ENCODE measurements around the gene GSDMA.
"Not testable (repeated sequence)": the region's sequence is repeated elsewhere in the genome, so short reads cannot be mapped to it uniquely, and the experiment has no call there.

Gene GSDMA

DNA sequence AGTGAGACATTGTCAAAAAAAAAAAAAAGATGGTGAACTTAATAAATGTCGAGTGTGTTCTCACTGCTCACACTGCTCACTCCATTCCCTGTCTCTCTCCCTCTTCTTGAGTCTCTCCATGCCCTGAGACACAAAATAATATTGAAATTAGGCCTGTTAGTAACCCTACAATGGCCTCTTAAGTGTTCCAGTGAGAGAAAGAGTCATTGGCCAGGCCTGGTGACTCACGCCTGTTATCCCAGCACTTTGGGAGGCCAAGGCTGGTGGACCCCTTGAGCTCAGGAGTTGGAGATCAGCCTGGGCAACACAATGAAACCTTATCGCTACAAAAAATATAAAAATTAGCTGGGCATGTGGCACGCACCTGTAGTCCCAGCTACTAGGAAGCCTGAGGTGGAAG lies 36.3 kb downstream of the GSDMA start:
- no peak for DNase-seq (ENCODE audit: low spot score)
- in situ Hi-C loops (cut with MboI; ENCODE audit: low pct_unique_long_range_greater_than_20kb, low sequenced_read_pairs, unreplicated experiment) = no loop called here
- TF ChIP-seq, protein P1, sequence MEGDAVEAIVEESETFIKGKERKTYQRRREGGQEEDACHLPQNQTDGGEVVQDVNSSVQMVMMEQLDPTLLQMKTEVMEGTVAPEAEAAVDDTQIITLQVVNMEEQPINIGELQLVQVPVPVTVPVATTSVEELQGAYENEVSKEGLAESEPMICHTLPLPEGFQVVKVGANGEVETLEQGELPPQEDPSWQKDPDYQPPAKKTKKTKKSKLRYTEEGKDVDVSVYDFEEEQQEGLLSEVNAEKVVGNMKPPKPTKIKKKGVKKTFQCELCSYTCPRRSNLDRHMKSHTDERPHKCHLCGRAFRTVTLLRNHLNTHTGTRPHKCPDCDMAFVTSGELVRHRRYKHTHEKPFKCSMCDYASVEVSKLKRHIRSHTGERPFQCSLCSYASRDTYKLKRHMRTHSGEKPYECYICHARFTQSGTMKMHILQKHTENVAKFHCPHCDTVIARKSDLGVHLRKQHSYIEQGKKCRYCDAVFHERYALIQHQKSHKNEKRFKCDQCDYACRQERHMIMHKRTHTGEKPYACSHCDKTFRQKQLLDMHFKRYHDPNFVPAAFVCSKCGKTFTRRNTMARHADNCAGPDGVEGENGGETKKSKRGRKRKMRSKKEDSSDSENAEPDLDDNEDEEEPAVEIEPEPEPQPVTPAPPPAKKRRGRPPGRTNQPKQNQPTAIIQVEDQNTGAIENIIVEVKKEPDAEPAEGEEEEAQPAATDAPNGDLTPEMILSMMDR (IDR thresholded peaks at IDR 0.05; ENCODE audit: extremely low read depth, insufficient read depth, missing control alignments) = no peak

GRCh38 chr17:40000161-40000560 lies 37.4 kb downstream of the GSDMA start:
- DNase-seq (ENCODE audit: low spot score) = no peak
- TF ChIP-seq, protein P1 (IDR thresholded peaks at IDR 0.05; ENCODE audit: extremely low read depth, insufficient read depth, missing control alignments) = no peak
- in situ Hi-C loops (cut with MboI; ENCODE audit: low pct_unique_long_range_greater_than_20kb, low sequenced_read_pairs, unreplicated experiment) = no loop called here

GRCh38 chr17:40001335-40001734 lies 38.5 kb downstream of the GSDMA start:
- in situ Hi-C loops (cut with MboI; ENCODE audit: low pct_unique_long_range_greater_than_20kb, low sequenced_read_pairs, unreplicated experiment); DNase-seq (ENCODE audit: low spot score): not testable (repeated sequence)

DNA sequence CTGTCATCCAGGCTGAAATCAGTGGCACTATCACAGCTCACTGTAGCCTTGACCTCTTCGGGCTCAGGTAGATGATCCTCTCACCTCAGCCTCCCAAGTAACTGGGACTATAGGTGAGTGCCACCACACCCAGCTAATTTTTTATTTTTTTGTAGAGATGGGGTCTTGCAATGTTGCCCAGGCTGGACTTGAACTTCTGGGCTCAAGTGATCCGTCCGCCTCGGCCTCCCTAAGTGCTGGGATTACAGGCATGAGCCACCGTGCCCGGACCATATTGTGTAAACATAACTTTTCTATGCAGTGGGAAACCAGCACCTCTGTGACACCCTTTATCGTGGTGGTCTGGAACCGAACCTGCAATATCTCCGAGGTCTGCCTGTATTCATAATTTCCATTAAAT lies 41.3 kb downstream of the GSDMA start:
- DNase-seq (ENCODE audit: low spot score) = no peak
- in situ Hi-C loops (cut with MboI; ENCODE audit: low pct_unique_long_range_greater_than_20kb, low sequenced_read_pairs, unreplicated experiment) = no loop called here
- TF ChIP-seq, protein P1 (IDR thresholded peaks at IDR 0.05; ENCODE audit: extremely low read depth, insufficient read depth, missing control alignments) = no peak

DNA sequence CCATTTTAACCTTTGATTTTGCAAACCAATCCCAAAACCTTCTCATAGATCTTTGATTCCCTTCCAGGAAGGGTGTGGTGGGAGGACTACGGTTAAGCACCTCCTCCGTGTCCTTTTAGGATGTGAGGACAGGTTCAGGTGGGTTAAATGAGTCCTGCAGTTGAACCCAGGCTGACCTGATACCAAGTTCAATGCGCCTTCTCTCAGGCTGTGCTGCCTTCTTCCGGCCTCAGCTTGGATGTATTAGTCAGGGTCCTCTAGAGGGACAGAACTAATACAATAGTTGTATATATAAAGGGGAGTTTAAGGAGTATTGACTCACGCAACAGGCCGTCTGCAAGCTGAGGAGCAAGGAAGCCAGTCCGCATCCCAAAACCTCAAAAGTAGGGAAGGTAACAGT lies 41.9 kb downstream of the GSDMA start:
- in situ Hi-C loops (cut with MboI; ENCODE audit: low pct_unique_long_range_greater_than_20kb, low sequenced_read_pairs, unreplicated experiment) = no loop called here
- DNase-seq (ENCODE audit: low spot score) = no peak
- TF ChIP-seq, protein P1 (IDR thresholded peaks at IDR 0.05; ENCODE audit: extremely low read depth, insufficient read depth, missing control alignments) = no peak

DNA sequence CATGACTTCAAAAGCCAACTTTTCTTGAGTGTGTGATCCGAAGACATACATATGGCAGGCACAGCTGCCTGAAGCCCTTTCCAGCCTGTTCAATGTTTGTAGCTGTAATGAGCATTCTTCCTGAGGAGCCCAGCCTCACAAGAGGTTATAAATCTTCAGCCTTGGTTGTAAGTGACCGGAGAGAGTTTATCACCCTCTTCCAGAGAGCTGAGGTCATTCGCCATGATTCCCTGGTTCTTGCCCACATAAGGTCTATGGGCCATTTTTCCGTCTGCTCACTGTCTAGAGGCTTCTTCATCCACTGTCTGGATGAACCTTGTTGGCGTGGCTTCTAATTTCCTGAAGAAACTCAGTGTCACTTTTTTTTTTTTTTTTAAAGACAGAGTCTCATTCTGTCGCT lies 42.7 kb downstream of the GSDMA start:
- no peak for DNase-seq (ENCODE audit: low spot score)
- TF ChIP-seq, protein P1 (IDR thresholded peaks at IDR 0.05; ENCODE audit: extremely low read depth, insufficient read depth, missing control alignments) = no peak
- in situ Hi-C loops (cut with MboI; ENCODE audit: low pct_unique_long_range_greater_than_20kb, low sequenced_read_pairs, unreplicated experiment) = no loop called here

DNA sequence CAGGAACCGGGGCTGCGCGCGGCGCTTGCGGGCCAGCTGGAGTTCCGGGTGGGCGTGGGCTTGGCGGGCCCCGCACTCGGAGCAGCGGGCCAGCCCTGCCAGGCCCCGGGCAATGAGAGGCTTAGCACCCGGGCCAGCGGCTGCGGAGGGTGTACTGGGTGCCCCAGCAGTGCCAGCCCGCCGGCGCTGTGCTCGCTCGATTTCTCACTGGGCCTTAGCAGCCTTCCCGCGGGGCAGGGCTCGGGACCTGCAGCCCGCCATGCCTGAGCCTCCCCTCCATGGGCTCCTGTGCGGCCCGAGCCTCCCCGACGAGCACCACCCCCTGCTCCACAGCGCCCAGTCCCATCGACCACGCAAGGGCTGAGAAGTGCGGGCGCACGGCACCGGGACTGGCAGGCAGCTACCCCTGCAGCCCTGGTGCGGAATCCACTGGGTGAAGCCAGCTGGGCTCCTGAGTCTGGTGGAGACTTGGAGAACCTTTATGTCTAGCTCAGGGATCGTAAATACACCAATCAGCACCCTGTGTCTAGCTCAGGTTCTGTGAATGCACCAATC lies 48.2 kb downstream of the GSDMA start:
- DNase-seq (ENCODE audit: low spot score); in situ Hi-C loops (cut with MboI; ENCODE audit: low pct_unique_long_range_greater_than_20kb, low sequenced_read_pairs, unreplicated experiment): not testable (repeated sequence)

DNA sequence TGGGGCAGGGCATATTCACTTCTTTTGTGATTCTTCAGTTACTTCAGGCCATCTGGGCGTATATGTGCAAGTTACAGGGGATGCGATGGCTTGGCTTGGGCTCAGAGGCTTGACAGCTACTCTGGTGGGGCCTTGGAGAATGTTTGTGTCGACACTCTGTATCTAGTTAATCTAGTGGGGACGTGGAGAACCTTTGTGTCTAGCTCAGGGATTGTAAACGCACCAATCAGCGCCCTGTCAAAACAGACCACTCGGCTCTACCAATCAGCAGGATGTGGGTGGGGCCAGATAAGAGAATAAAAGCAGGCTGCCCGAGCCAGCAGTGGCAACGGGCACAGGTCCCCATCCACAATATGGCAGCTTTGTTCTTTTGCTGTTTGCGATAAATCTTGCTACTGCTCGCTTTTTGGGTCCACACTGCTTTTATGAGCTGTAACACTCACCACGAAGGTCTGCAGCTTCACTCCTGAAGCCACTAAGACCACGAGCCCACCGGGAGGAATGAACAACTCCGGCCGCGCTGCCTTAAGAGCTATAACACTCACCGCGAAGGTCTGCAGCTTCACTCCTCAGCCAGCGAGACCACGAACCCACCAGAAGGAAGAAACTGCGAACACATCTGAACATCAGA lies 49.3 kb downstream of the GSDMA start:
- DNase-seq (ENCODE audit: low spot score); in situ Hi-C loops (cut with MboI; ENCODE audit: low pct_unique_long_range_greater_than_20kb, low sequenced_read_pairs, unreplicated experiment): not testable (repeated sequence)
